Measurements from ENCODE around the gene TMEM120A. TPM values are rescaled to one million over a fixed set of nuclear protein-coding genes. Genes with fewer than 3 reads are reported as not detected.
A peak's percentile ranks its signal among the peaks of the same experiment; 100 is the strongest.
"Not testable (repeated sequence)": the region's sequence is repeated elsewhere in the genome, so short reads cannot be mapped to it uniquely, and the experiment has no call there.

Gene TMEM120A
- total RNA-seq, 4 donors from 2014 or later, result 6.2 to 32.4 (median 29.0) TPM

DNA sequence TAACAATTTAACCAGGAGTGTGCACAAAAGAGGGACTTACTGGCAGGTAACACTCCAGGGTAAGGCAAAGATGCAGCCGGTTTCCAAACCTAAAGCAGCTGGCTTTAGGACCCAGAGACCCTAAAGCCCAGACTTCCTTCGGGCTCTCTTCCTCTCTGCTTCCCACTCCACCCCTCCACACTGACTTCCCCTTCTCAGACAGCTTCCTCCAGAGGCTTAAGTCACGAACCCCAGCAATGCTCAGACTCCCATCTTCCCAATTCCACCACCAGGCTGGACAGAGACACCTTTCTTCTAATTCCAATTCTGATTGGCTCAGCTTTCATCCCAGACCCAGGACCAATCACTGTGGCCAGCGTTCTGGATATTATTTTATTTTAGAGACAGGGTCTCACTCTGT, 28.6 kb upstream of the TMEM120A start:
- Histone ChIP-seq H3K4me3 (no peak overlapping the region), H3K9me3 (no peaks in the 10 kb centered on the region), H3K27me3 (no peaks in the 10 kb centered on the region), H3K4me1 (peaks cover 0 to 6% (median 0%) of the 10 kb centered on the region in 3 donors), H3K27ac (no peak overlapping the region), H3K36me3 (peaks cover 0 to 58% of the 10 kb centered on the region in 2 donors)
- TF ChIP-seq POLR2A (IDR thresholded peaks at IDR 0.05) (no peak), POLR2AphosphoS5 (IDR thresholded peaks at IDR 0.05) (no peak), EP300 (IDR thresholded peaks at IDR 0.05) (no peak)
- TF ChIP-seq, protein P1, sequence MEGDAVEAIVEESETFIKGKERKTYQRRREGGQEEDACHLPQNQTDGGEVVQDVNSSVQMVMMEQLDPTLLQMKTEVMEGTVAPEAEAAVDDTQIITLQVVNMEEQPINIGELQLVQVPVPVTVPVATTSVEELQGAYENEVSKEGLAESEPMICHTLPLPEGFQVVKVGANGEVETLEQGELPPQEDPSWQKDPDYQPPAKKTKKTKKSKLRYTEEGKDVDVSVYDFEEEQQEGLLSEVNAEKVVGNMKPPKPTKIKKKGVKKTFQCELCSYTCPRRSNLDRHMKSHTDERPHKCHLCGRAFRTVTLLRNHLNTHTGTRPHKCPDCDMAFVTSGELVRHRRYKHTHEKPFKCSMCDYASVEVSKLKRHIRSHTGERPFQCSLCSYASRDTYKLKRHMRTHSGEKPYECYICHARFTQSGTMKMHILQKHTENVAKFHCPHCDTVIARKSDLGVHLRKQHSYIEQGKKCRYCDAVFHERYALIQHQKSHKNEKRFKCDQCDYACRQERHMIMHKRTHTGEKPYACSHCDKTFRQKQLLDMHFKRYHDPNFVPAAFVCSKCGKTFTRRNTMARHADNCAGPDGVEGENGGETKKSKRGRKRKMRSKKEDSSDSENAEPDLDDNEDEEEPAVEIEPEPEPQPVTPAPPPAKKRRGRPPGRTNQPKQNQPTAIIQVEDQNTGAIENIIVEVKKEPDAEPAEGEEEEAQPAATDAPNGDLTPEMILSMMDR (IDR thresholded peaks at IDR 0.05), result no peak
- WGBS, 2 donors (ENCODE audit: low coverage in 1 of 2), result 35 to 60% methylated on average over 1 to 4 of the region's 4 CpGs
- peak; percentile 51 for ATAC-seq

DNA sequence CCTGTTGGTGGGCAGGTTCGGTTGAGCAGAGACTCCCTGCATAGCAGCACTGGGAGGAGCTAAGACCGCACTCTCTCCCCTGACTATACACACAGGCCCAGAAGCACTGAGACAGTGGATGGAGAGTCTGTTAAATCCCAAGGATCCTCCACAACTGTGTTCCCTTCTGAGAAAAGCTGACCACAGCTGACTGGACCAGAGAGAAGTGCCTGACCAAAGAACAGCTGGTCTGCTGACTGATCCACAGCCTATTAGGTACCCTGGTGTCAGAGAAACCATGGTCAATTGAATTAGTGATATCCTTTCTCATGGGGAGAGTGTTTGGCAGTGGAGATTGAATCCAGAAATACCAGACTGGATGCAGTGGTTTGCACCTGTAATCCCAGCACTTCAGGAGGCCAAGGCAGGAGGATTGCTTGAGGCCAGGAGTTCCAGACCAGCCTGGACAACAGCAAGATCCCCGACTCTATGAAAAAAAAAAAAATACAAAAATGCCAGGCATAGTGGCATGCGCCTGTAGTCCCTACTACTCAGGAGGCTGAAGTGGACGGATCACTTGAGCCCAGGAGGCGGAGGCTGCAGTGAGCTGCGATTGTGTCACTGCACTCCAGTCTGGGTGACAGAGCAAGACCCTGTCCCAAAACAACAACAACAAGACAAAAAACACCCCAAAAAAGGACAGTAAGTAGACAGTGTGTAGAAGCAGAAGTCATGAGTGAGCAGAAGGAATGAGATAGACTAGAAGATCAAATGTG, 27.8 kb upstream of the TMEM120A start:
- Histone ChIP-seq H3K4me3 (no peak overlapping the region), H3K4me1 (peaks cover 0 to 6% (median 0%) of the 10 kb centered on the region in 3 donors), H3K36me3 (peaks cover 0 to 52% of the 10 kb centered on the region in 2 donors), H3K27me3 (no peaks in the 10 kb centered on the region), H3K27ac (no peak overlapping the region), H3K9me3 (no peaks in the 10 kb centered on the region)
- ATAC-seq, result no peak
- TF ChIP-seq, protein P1 (IDR thresholded peaks at IDR 0.05), result no peak
- TF ChIP-seq EP300 (IDR thresholded peaks at IDR 0.05) (no peak), POLR2AphosphoS5 (IDR thresholded peaks at IDR 0.05) (no peak), POLR2A (IDR thresholded peaks at IDR 0.05) (no peak)
- WGBS, 2 donors (ENCODE audit: low coverage in 1 of 2), result 93% methylated on average over 4 of the region's 7 CpGs; no CpG with 5 or more reads in 1 of the 2 donors

DNA sequence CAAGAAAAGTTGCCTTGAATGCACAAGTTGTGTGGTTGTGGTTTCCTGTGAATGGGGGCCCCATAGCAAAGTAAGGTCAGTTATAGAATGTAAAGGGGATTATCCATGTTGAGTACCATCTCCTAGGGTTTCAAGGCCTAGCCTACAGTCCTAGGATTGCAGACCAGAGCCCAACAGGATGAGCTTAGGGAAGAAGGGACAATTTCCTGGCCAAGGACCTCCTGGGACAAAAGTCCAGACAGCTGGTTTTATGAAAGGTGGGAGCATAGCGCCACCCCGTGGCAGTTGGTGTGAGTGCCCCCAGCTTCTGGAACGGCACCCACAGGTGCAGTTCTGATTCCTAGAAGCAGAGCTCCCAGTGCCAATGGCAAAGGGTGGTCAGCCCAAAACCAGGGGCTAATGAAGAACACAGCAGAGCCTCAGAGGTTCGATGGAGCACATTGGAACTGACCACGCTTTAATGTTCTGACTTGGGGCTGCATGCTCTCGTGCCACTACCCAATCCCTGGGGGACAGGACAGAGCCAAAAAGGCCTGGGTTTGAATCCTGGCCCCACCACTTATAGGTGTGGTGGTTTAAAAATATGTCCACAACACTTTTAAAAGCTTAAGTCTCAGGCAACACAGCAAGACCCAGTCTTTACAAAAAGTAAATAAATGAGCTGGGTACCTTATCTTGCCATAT, 25.8 kb upstream of the TMEM120A start:
- Histone ChIP-seq H3K4me1 (peaks cover 0 to 6% (median 0%) of the 10 kb centered on the region in 3 donors), H3K4me3 (no peak overlapping the region), H3K36me3 (peaks cover 0 to 35% of the 10 kb centered on the region in 2 donors), H3K27me3 (no peaks in the 10 kb centered on the region), H3K9me3 (no peaks in the 10 kb centered on the region), H3K27ac (no peak overlapping the region)
- TF ChIP-seq POLR2AphosphoS5 (IDR thresholded peaks at IDR 0.05) (no peak), POLR2A (IDR thresholded peaks at IDR 0.05) (no peak), EP300 (IDR thresholded peaks at IDR 0.05) (no peak)
- TF ChIP-seq, protein P1 (IDR thresholded peaks at IDR 0.05), result peak in 3 of 4 experiments; percentile 86 to 91 (median 91)
- 21 to 50% methylated on average over 4 of the region's 6 CpGs for WGBS, 2 donors (ENCODE audit: low coverage in 1 of 2)
- peak; percentile 39 for ATAC-seq

DNA sequence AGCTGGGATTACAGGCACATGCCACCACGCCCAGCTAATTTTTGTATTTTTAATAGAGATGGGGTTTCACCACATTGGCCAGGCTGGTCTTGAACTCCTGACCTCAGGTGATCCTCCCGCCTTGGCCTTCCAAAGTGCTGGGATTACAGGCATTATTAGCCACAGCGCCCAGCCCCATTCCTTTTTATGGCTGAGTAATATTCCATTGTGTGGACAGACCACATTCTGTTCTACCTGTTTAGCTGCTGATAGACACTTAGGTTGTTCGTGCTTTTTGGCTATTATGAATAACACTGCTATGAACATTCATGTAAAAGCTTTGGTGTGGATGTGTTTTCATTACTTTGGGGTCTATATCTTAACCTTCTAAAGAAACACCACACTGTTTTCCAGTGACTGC, 24.1 kb upstream of the TMEM120A start:
- 100% methylated on average over 3 to 4 of the region's 4 CpGs for WGBS, 2 donors (ENCODE audit: low coverage in 1 of 2)
- not testable (repeated sequence) for H3K27ac ChIP-seq, H3K4me3 ChIP-seq, H3K9me3 ChIP-seq, ATAC-seq, H3K27me3 ChIP-seq, H3K4me1 ChIP-seq
- peaks cover 0 to 28% of the 10 kb centered on the region in 2 donors for H3K36me3 ChIP-seq

DNA sequence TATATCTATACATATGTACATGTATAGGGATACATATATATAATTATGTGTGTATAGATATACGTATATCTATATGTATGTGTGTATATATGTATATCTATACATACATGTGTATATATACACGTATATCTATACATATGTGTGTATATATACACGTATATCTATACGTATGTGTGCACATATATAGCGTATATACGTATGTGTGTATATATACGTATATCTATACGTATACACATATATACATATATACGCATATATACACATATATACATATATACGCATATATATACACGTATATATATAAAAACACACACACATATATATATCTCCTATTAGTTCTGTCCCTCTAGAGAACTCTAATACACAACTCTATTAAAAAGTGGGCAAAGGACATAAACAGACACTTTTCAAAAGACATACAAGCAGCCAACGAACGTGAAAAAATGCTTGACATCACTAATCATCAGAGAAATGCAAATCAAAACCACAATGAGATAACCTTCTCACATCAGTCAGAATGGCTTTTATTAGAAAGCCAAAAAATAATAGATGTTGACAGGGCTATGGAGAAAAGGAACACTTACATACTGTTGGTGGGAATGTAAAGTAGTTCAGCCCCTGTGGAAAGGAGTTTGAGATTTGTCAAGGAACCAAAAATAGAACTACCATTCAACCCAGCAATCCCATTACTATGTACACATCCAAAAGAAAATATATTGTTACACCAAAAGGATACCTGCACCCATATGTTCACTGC, 22.0 kb upstream of the TMEM120A start:
- Histone ChIP-seq H3K9me3 (no peaks in the 10 kb centered on the region), H3K4me1 (peaks cover 0 to 16% (median 6%) of the 10 kb centered on the region in 3 donors), H3K4me3 (no peak overlapping the region), H3K36me3 (peaks cover 0 to 18% of the 10 kb centered on the region in 2 donors), H3K27me3 (no peaks in the 10 kb centered on the region), H3K27ac (no peak overlapping the region)
- TF ChIP-seq POLR2AphosphoS5 (IDR thresholded peaks at IDR 0.05) (no peak), EP300 (IDR thresholded peaks at IDR 0.05) (no peak), POLR2A (IDR thresholded peaks at IDR 0.05) (no peak)
- TF ChIP-seq, protein P1 (IDR thresholded peaks at IDR 0.05), result no peak
- WGBS, 2 donors (ENCODE audit: low coverage in 1 of 2), result 74 to 83% methylated on average over 13 of the region's 13 CpGs
- ATAC-seq, result no peak

All from gastroesophageal sphincter (tissue), 4 donors.